PC-9 (cell line): ENCODE data around the gene PPP1R17. TPM values are rescaled to one million over a fixed set of nuclear protein-coding genes. Genes with fewer than 3 reads are reported as not detected.
A peak's percentile ranks its signal among the peaks of the same experiment; 100 is the strongest.

Source experiments
- BruUV-seq: library from RNA; stranded (reverse); fragments of 400-500 nt; replicated peaks from 2 replicates; lab custom pipeline; 2021; lab: Mats Ljungman, UMichigan
- CTCF ChIA-PET: fragments of 300-600 bp; sonication (Branson Sonifier 250); formaldehyde crosslinking; loops from one replicate; lab custom pipeline; 2022; ENCODE audit warnings: antibody characterized with exemption; lab: Charles Lee
- POLR2A ChIA-PET: fragments of 300-600 bp; sonication (Branson Sonifier 250); formaldehyde crosslinking; loops from one replicate; lab custom pipeline; 2022; ENCODE audit warnings: antibody characterized with exemption; ENCODE audit not compliant: unreplicated experiment; lab: Charles Lee
- DNase-seq, 2 experiments: peaks; one replicate each; pipeline versions ENCODE4 v3.0.0 to v3.0.0-alpha.2; 2015 to 2022; ENCODE audit warnings: mixed read lengths in 1 of 2
- H2AFZ ChIP-seq: fragments of 200-600 bp; sonication (generic); 2 replicates; pipeline ENCODE4 v1.8.1; 2017; ENCODE audit warnings: antibody characterized with exemption
- H3F3A ChIP-seq: fragments of 200-600 bp; sonication (generic); 2 replicates; pipeline ENCODE4 v1.8.1; 2017; ENCODE audit warnings: antibody characterized with exemption, mild to moderate bottlenecking, low read depth; ENCODE audit not compliant: insufficient read depth
- H3K27ac ChIP-seq: fragments of 200-600 bp; sonication (generic); 2 replicates; pipeline ENCODE4 v1.6.1; 2016; ENCODE audit warnings: mixed run types
- H3K27me3 ChIP-seq: fragments of 200-600 bp; sonication (generic); 2 replicates; pipeline ENCODE4 v1.6.1; 2016; ENCODE audit warnings: low read depth, mixed run types; ENCODE audit not compliant: insufficient read depth
- H3K36me3 ChIP-seq: fragments of 200-600 bp; sonication (generic); 2 replicates; pipeline ENCODE4 v1.6.1; 2016; ENCODE audit warnings: low read depth, mixed run types
- H3K4me1 ChIP-seq: fragments of 200-600 bp; sonication (generic); replicated peaks from 2 replicates; pipeline ENCODE4 v1.6.1; 2016; ENCODE audit warnings: mixed run types; ENCODE audit not compliant: insufficient read depth
- H3K4me2 ChIP-seq: fragments of 200-600 bp; sonication (generic); 2 replicates; pipeline ENCODE4 v1.6.1; 2017; ENCODE audit warnings: mixed run types
- H3K4me3 ChIP-seq: fragments of 200-600 bp; sonication (generic); 2 replicates; pipeline ENCODE4 v1.6.1; 2016; ENCODE audit warnings: mixed run types
- H3K79me2 ChIP-seq: fragments of 200-600 bp; sonication (generic); 2 replicates; pipeline ENCODE4 v1.6.1; 2017; ENCODE audit warnings: low read depth, mixed run types
- H3K9me2 ChIP-seq: fragments of 200-600 bp; sonication (generic); 2 replicates; pipeline ENCODE4 v1.8.1; 2017; ENCODE audit warnings: mild to moderate bottlenecking; ENCODE audit not compliant: insufficient read depth
- H3K9me3 ChIP-seq: fragments of 200-600 bp; sonication (generic); 2 replicates; pipeline ENCODE4 v1.8.1; 2016; ENCODE audit warnings: low read depth; ENCODE audit not compliant: insufficient read depth
- H4K20me1 ChIP-seq: fragments of 200-600 bp; sonication (generic); 2 replicates; pipeline ENCODE4 v1.8.1; 2017; ENCODE audit not compliant: insufficient read depth
- CTCF ChIP-seq: fragments of 200-600 bp; sonication (generic); conservative IDR thresholded peaks from 2 replicates; pipeline ENCODE4 v1.6.1; 2017; ENCODE audit warnings: mixed run types, antibody characterized with exemption, mild to moderate bottlenecking, moderate library complexity
- EZH2 ChIP-seq: fragments of 200-600 bp; sonication (generic); IDR thresholded peaks from 2 replicates; pipeline ENCODE4 v1.8.0; 2017; ENCODE audit warnings: antibody characterized with exemption, low read depth
- intact Hi-C: fragments of 100-400 bp; cut with micrococcal nuclease; formaldehyde crosslinking; loops from one replicate; pipeline ENCODE4 v1.10.0; 2022; ENCODE audit not compliant: unreplicated experiment
- total RNA-seq: library from RNA; stranded (reverse); gene quantifications from 2 replicates; pipeline ENCODE4 v1.2.3, GENCODE V29; 2021

The PPP1R17 gene
- total RNA-seq, 1 experiment from 2014 or later: not detected

GRCh38 chr7:31734456-31734855, 47.4 kb downstream of the PPP1R17 start:
- Histone ChIP-seq H3F3A (no peaks in the 10 kb centered on the region), H2AFZ (no peak overlapping the region), H3K9me2 (no peaks in the 10 kb centered on the region), H3K27me3 (peaks cover 49% of the 10 kb centered on the region), H4K20me1 (no peaks in the 10 kb centered on the region), H3K9me3 (no peaks in the 10 kb centered on the region), H3K4me3 (no peak overlapping the region), H3K79me2 (no peaks in the 10 kb centered on the region), H3K27ac (no peak overlapping the region), H3K4me2 (no peak overlapping the region), H3K36me3 (no peaks in the 10 kb centered on the region), H3K4me1 (no peaks in the 10 kb centered on the region)
- ChIA-PET CTCF (interaction anchor here (0.6 kb wide), 1 partner anchor 19 kb away, joined by 5 read pairs; no protein-coding TSS in a partner anchor), POLR2A (no interaction called here)
- BruUV-seq: no TSS peak
- DNase-seq: peak in 1 of 2 experiments; percentile 34
- TF ChIP-seq EZH2: no peak
- TF ChIP-seq CTCF: no peak
- intact Hi-C loops: loop anchor here (10.0 kb wide), 1 partner anchor 290 kb away; no protein-coding TSS in a partner anchor

GRCh38 chr7:31735991-31736982, 49.3 kb downstream of the PPP1R17 start:
- no peaks in the 10 kb centered on the region for H3K36me3 ChIP-seq
- no peaks in the 10 kb centered on the region for H3K79me2 ChIP-seq
- ChIA-PET CTCF (no interaction called here), POLR2A (no interaction called here)
- H3K27me3 ChIP-seq: peaks cover 44% of the 10 kb centered on the region
- H3K4me2 ChIP-seq: no peak overlapping the region
- intact Hi-C loops: loop anchor here (1.0 to 10.0 kb wide), 6 partner anchors 291 to 934 kb away; no protein-coding TSS in a partner anchor
- no peaks in the 10 kb centered on the region for H3K9me3 ChIP-seq
- DNase-seq: peak; percentile 42 to 51
- no peak overlapping the region for H3K4me3 ChIP-seq
- no peaks in the 10 kb centered on the region for H3K4me1 ChIP-seq
- peak; percentile 95 for TF ChIP-seq CTCF
- no peak for TF ChIP-seq EZH2
- H2AFZ ChIP-seq: no peak overlapping the region
- no peaks in the 10 kb centered on the region for H3K9me2 ChIP-seq
- no peaks in the 10 kb centered on the region for H3F3A ChIP-seq
- no peaks in the 10 kb centered on the region for H4K20me1 ChIP-seq
- BruUV-seq: no TSS peak
- H3K27ac ChIP-seq: no peak overlapping the region

- TF ChIP-seq CTCF (no peak), EZH2 (no peak)
- no TSS peak for BruUV-seq
- no peaks in the 10 kb centered on the region for H3K36me3 ChIP-seq
- no peak overlapping the region for H3K27ac ChIP-seq
- peaks cover 12% of the 10 kb centered on the region; the same call in 1 of the 2 replicates for H3K27me3 ChIP-seq
- no peaks in the 10 kb centered on the region for H3K9me3 ChIP-seq
- no peaks in the 10 kb centered on the region for H3K9me2 ChIP-seq
- no peak overlapping the region for H2AFZ ChIP-seq
- H3F3A ChIP-seq: no peaks in the 10 kb centered on the region
- H3K4me1 ChIP-seq: no peaks in the 10 kb centered on the region
- ChIA-PET CTCF (interaction anchor here (0.6 kb wide), 1 partner anchor 463 kb away, joined by 5 read pairs; no protein-coding TSS in a partner anchor), POLR2A (no interaction called here)
- no peak for DNase-seq
- no peaks in the 10 kb centered on the region for H3K79me2 ChIP-seq
- H3K4me3 ChIP-seq: no peak overlapping the region
- H3K4me2 ChIP-seq: no peak overlapping the region
- intact Hi-C loops: no loop called here
- H4K20me1 ChIP-seq: no peaks in the 10 kb centered on the region
Observed at GRCh38 chr7:31741852-31742251, 54.8 kb downstream of the PPP1R17 start.
